GM18867 (cell line): Measurements from ENCODE around the gene ROR2.

ENCODE experiments used
- ATAC-seq: cut with Tn5 transposase; IDR thresholded peaks from one replicate; pipeline ENCODE4 v1.9.1; 2021; ENCODE audit warnings: mild to moderate bottlenecking, moderate library complexity; ENCODE audit not compliant: unreplicated experiment

Gene ROR2

DNA sequence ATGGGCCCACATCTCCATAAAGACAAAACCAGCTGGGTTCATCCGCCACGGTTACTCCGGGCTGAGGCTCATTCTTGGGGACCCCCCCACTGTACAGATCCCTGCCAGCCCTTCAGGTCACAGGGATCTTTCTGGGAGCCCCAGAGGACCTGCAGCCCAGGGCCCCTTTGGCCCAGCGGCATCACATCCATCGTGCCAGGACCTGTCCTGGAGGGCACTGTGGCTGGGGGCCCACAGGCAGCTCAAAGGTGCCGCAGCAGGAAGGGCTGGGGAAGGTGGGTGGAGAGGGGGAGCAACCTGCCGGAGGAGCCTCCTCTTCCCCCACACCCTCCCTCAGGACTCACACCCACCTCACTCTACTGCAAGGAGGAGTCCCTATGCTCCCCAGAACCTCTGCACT lies 252.8 kb downstream of the ROR2 start:
- no peak for ATAC-seq

DNA sequence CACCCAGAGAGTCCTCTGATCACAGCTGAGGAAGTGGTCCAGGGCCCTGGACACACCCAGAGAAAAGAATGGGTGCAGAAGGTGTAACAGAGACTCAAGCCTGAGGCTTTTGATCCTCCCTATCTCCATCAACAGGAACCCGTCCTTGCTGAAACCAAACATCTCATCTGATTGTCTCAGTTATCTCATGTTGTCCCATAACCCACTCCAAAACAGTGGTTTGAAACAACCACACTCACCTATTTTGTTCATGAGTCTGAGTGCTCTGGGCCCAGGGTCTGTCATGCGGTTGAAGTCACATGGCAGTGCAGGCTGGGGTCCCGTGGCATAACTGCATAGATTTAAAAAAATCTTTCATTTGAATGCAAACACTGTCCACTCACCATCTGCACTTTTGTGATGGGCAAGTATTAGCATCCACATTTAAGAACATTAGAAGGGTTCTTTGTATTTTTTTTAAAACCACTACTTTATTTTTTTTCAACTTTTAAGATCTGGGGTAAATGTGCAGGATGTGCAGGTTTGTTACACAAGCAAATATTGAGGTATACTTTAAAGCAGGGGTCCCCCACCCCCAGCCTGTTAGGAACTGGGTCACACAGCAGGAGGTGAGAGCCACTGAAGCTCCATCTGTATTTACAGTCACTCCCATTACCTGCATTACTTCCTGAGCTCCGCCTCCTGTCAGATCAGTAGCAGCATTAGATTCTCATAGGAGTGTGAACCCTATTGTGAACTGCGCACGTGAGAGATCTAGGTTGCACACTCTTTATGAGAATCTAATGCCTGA lies 255.8 kb downstream of the ROR2 start:
- no peak for ATAC-seq

DNA sequence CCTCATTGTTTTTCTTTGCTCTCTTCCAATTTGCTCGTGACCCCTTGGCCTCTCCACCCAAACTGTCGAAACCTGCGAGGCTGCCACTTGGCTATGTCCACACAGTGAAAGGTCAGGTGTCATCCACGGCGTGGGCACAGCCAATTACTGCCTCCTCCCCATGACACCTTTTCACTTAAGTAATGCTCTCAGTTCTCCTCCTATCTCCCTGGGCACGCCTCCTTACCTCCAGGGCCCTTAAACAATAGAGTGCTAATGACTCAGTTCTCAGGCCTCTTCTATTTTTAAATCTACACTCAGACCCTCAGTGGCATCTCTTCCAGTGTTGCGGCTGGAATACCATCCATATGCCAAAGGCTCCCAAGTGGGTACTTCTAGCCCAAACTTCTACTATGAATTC lies 256.8 kb downstream of the ROR2 start:
- no peak for ATAC-seq

GRCh38 chr9:91690540-91691249 lies 259.3 kb downstream of the ROR2 start:
- ATAC-seq, result no peak

GRCh38 chr9:91689006-91689405 lies 261.0 kb downstream of the ROR2 start:
- no peak for ATAC-seq

DNA sequence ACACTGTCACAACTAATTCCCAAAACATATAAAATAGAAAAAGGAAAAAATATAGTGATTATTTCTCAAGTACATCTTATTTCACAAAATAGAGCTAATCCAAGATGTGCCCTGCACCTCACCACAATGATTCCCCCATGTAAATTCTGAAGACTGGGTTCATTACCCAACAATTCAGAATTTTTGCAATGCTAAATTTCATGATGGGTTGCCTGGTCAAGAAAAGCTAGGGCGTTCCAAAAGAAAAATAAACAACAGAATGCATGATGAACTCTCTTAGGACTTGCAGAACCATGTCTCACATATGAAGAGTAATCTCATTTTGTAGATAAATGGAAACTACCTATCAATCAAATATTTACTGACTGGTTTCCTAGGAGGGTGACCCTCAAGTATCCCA lies 266.8 kb downstream of the ROR2 start:
- ATAC-seq, result no peak

DNA sequence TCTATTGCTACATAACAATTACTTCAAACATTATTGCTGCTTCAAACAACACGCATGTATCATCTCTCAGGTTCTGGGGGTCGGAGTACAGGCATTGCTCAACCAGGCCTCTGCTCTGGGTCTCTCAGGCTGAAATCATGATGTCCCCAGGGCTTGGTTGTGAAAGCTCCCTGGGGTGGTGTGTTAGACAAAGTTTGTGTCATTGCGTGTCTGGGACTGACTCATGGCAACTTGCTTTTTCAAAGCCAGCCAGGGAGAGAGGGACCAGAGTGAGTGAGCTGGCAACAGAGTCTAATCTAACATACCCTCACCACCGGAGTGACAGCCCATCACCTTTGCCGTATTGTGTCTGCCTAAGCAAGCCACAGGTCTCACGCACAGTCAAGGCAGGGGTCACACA lies 267.2 kb downstream of the ROR2 start:
- ATAC-seq, result no peak

- ATAC-seq, result peak; percentile 80
Observed at GRCh38 chr9:91681461-91682305, 268.3 kb downstream of the ROR2 start.

DNA sequence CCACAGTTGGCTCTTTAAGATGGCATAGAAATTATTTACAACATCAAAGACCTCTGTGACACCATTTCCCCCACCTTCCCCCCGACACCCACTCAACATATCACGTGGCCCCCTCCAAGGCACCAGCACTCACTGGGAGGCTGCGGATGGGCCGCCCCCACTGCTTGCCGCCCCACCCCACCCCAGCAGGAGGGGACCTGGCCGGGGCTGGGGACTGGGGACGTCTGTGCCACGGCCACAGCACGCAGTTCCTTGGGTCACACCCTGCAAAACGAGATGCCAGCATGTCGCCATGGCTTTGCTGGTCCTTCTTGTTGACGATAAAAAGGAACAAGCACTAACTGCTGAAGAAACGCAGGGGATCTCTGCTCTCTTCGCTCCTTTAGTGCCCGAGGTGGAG lies 269.0 kb downstream of the ROR2 start:
- ATAC-seq, result no peak

- ATAC-seq, result no peak
Observed at GRCh38 chr9:91680106-91680505, 269.9 kb downstream of the ROR2 start.

GRCh38 chr9:91678807-91679580 lies 271.0 kb downstream of the ROR2 start:
- no peak for ATAC-seq

GRCh38 chr9:91677822-91678436 lies 272.1 kb downstream of the ROR2 start:
- ATAC-seq, result no peak

DNA sequence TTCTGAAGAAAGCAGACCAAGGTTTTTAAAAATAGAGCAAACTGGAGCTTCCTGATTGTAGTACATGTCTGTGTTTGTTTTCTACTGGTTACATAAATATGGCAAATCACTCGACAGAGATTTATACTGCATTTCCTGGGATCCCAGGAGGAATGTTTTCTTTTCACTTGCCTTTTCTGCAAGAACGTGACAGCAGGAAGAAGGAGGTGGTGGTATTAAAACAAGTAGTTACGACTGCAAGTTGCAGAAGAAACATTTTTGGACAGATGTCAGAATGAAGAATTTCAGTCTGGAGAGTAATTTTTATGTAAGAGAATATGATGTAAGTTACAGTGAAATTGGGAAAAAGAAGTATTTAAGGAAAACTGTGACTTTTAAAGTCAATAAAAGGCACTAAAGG lies 272.7 kb downstream of the ROR2 start:
- no peak for ATAC-seq

DNA sequence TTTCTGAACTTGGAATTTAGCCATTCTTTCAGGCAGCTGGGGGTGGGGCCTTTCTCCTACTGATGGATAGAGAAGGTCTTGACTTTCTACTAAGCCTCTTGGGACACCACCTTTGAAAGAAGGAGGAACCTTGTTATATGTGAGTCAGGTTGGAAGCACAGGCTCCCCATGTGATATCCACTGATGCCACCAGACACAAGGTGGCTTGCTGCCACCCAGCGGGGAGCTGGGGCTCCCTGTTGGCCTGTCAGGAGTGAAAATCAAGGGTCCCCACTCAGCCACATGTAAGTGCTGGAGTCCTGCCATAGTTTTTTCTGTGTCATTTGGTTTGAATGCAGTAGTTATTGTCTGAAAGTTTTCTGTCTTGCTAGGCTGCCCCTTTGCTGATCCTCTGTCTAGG lies 274.0 kb downstream of the ROR2 start:
- ATAC-seq, result no peak

- no peak for ATAC-seq
Observed at GRCh38 chr9:91664663-91665062, 285.4 kb downstream of the ROR2 start.

GRCh38 chr9:91663858-91664257 lies 286.2 kb downstream of the ROR2 start:
- ATAC-seq, result no peak

DNA sequence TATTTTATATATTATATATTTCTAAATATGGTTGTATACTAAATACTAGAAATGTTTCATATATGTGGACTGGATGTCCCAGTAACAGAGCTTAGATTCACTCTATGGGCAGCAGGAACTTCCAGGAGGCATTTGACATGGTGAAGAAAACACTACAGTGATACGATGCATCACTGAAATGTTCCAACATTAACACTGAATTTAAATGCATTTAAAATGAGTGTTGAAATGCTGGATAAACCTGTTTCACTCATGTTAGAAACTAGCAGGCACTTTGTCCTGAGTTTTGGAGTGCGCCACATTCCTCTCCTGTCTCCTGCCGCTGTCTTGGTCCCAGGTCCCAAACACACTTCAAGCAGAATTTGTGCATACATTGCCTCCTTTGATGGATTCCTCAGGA lies 288.6 kb downstream of the ROR2 start:
- ATAC-seq, result no peak

GRCh38 chr9:91660521-91660920 lies 289.5 kb downstream of the ROR2 start:
- ATAC-seq, result no peak

DNA sequence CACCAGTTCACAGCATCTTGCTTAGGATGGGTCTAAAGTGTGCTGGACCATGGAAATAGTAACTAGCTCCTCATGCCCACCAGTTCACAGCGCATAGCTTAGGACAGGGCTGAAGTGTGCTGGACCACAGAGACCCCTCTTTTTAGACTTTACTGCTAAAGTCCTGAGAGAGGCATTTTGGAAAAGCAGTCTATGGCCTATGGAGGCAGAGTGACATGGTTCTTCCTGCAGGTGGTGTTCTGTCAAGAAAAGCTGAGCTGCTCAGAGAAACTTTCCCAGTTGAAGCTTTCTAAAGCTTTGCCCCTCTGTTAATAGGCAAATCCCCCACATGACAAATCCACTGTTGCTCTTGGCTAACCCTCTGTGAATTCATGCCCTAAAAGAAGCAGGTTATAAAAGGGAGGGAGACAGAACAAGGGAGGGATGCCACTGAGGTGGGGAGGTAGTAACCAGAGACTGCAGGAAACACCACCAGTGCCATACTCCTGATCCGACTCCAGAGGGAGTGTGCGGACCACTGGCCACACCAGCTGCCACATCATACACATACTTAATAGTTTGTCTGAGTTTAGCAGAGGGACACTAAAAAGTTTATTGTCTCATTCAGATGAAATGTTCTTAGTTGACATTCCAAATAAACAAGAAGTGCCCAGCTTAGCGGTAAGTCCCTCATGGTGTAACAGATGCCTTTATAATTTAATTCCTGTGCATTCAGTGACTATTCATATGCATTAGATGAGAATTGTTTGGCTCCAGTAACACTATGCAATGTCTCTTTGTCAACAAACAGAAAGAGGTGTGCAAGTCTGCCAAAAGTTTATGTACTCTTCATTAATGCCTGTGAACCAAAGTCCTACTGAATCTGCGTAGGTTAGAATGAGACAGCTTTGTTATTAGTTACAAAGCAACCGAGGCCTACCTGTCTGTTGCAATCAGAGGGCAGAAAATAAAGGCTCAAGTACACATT lies 290.2 kb downstream of the ROR2 start:
- ATAC-seq, result no peak
